ENCODE results near the gene XPNPEP1.

DNA sequence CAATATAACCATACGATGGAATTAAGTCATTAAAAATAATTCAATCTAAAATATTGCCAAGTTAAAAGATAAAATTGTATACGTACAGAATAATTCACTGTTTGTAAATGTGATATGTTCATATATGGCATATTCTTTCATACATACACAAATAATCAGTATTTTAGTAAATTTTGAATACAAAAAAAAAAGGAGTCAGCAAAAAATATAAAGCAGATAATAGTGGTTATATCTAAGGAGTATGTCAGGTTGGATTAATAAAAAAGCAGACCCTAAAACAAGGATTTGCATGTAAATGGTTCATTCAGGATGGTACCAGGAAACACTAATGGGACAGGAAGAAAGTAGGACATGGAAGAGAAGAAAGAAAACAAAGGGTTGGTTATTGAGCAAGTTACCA is 59.5 kb downstream of the XPNPEP1 start:
- TF ChIP-seq TOX (CRISPR knock-in tag; IDR thresholded peaks at IDR 0.05; ENCODE audit: borderline replicate concordance) (no peak), ZNF565 (CRISPR knock-in tag; conservative IDR thresholded peaks at IDR 0.05; ENCODE audit: low read depth) (no peak), ZNF8 (CRISPR knock-in tag; IDR thresholded peaks at IDR 0.05) (no peak), SNAI2 (CRISPR knock-in tag; IDR thresholded peaks at IDR 0.05) (no peak), PPARA (CRISPR knock-in tag; IDR thresholded peaks at IDR 0.05; ENCODE audit: borderline replicate concordance) (no peak)
- TF ChIP-seq, protein P1, sequence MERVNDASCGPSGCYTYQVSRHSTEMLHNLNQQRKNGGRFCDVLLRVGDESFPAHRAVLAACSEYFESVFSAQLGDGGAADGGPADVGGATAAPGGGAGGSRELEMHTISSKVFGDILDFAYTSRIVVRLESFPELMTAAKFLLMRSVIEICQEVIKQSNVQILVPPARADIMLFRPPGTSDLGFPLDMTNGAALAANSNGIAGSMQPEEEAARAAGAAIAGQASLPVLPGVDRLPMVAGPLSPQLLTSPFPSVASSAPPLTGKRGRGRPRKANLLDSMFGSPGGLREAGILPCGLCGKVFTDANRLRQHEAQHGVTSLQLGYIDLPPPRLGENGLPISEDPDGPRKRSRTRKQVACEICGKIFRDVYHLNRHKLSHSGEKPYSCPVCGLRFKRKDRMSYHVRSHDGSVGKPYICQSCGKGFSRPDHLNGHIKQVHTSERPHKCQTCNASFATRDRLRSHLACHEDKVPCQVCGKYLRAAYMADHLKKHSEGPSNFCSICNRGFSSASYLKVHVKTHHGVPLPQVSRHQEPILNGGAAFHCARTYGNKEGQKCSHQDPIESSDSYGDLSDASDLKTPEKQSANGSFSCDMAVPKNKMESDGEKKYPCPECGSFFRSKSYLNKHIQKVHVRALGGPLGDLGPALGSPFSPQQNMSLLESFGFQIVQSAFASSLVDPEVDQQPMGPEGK (CRISPR knock-in tag; IDR thresholded peaks at IDR 0.05; ENCODE audit: borderline replicate concordance) = no peak

All from SK-N-SH treated with all-trans-retinoic acid at 6 μM for 48 hours (cell line).